Uterus (tissue), 2 donors: ENCODE data around the gene MYLK3.

Experiments
- CTCF ChIP-seq, 4 experiments: fragments of 200-600 bp in 2 of 4; fragments of 450-650 bp in 2 of 4; sonication (generic) in 2 of 4; IDR thresholded peaks; one replicate each; pipeline ENCODE4 v1.5.1; 2016 to 2019; ENCODE audit warnings: antibody characterized with exemption in 4 of 4, mild to moderate bottlenecking in 2 of 4, moderate library complexity in 1 of 4
- POLR2A ChIP-seq, 2 donors: fragments of 450-650 bp; IDR thresholded peaks; one replicate each; pipeline ENCODE4 v1.6.1; 2016; ENCODE audit warnings: antibody characterized with exemption in 2 of 2, mild to moderate bottlenecking in 1 of 2, moderate library complexity in 1 of 2

GRCh38 chr16:46732561-46732960, 15.6 kb downstream of the MYLK3 start:
- no peak for TF ChIP-seq POLR2A (IDR thresholded peaks at IDR 0.05)
- TF ChIP-seq CTCF (IDR thresholded peaks at IDR 0.05): no peak
